GM19468 (cell line): ENCODE measurements around the gene FIBP.

ENCODE experiments used
- ATAC-seq: cut with Tn5 transposase; IDR thresholded peaks from one replicate; pipeline ENCODE4 v1.9.1; 2021; ENCODE audit warnings: mild to moderate bottlenecking, moderate library complexity, moderate number of reproducible peaks; ENCODE audit not compliant: unreplicated experiment; ENCODE audit errors: extremely low read depth

FIBP gene

GRCh38 chr11:65888163-65888814 lies at the start of gene FIBP:
TSS of gene FIBP (minus strand) at chr11:65888471. CDS start at chr11:65888418, 53 bp downstream.
- ATAC-seq = no peak

GRCh38 chr11:65937766-65938165 lies 49.5 kb upstream of the FIBP start:
- no peak for ATAC-seq

- ATAC-seq = no peak
These were observed 45.7 kb upstream of the FIBP start for GRCh38 chr11:65934014-65934413.

- no peak for ATAC-seq
These were observed 44.3 kb upstream of the FIBP start for GRCh38 chr11:65932558-65932919.

- ATAC-seq = no peak
These were observed 43.7 kb upstream of the FIBP start for GRCh38 chr11:65931773-65932557.

GRCh38 chr11:65928667-65929066 lies 40.4 kb upstream of the FIBP start:
- no peak for ATAC-seq

- ATAC-seq = no peak
These were observed 39.7 kb upstream of the FIBP start for GRCh38 chr11:65927904-65928397.

- no peak for ATAC-seq
These were observed 37.1 kb upstream of the FIBP start for GRCh38 chr11:65925397-65925796.

GRCh38 chr11:65922565-65922964 lies 34.3 kb upstream of the FIBP start:
- ATAC-seq = no peak

GRCh38 chr11:65921876-65922275 lies 33.6 kb upstream of the FIBP start:
- no peak for ATAC-seq

GRCh38 chr11:65921033-65921555 lies 32.8 kb upstream of the FIBP start:
- no peak for ATAC-seq

- ATAC-seq = no peak
These were observed 32.1 kb upstream of the FIBP start for GRCh38 chr11:65920372-65920802.

- no peak for ATAC-seq
These were observed 31.5 kb upstream of the FIBP start for GRCh38 chr11:65919573-65920371.

- peak; percentile 82 for ATAC-seq
These were observed 30.9 kb upstream of the FIBP start, which contains the start of gene DRAP1 for GRCh38 chr11:65919141-65919572. TSS of gene DRAP1 (plus strand) at chr11:65919426. CDS start at chr11:65919502, 76 bp downstream.

- ATAC-seq = peak; percentile 13
These were observed 30.2 kb upstream of the FIBP start, which contains the start of gene C11orf68 for GRCh38 chr11:65918211-65919140. TSS of gene C11orf68 (minus strand) at chr11:65919062. CDS start at chr11:65919031, 31 bp downstream.

GRCh38 chr11:65917434-65918210 lies 29.4 kb upstream of the FIBP start:
- no peak for ATAC-seq

GRCh38 chr11:65917077-65917433 lies 28.8 kb upstream of the FIBP start:
- ATAC-seq = no peak

GRCh38 chr11:65916391-65916790 lies 28.1 kb upstream of the FIBP start:
- ATAC-seq = no peak
